ENCODE data around the gene GBGT1.

GBGT1 gene

DNA sequence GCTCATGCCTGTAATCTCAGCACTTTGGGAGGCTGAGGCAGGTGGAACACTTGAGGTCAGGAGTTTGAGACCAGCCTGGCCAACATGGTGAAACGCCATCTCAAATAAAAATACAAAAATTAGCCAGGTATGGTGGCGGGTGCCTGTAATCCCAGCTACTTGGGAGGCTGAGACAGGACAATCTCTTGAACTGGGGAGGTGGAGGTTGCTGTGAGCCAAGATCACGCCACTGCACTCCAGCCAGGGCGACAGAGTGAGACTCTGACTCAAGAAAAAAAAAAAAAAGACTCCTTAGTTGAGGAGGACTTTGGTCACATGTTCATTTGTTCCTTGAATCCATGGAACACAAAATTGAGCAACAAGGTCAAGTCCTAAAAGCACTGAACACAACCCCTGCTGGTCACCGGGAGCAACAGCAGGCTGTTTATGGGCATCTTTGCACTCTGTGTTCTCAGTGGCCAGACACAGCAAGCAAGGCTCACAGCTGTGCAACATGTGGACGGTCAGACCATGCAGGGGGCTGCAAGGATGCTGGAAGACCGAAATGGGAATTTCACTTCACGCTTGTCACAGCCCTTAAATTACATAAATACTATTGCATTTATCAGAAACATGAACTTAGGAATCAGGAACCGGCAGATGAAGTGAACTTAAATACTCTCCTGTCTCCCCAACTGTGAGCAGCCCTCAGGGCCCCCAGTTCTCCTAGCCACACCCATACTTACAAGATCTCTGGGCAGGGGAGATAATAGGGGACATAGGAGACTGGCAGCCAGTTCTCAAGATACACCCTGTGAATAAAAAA is 2.8 kb downstream of the GBGT1 start:
- DNase-seq = peak; percentile 97

- DNase-seq = no peak
Observed at GRCh38 chr9:133158695-133159094, 5.0 kb downstream of the GBGT1 start.

DNA sequence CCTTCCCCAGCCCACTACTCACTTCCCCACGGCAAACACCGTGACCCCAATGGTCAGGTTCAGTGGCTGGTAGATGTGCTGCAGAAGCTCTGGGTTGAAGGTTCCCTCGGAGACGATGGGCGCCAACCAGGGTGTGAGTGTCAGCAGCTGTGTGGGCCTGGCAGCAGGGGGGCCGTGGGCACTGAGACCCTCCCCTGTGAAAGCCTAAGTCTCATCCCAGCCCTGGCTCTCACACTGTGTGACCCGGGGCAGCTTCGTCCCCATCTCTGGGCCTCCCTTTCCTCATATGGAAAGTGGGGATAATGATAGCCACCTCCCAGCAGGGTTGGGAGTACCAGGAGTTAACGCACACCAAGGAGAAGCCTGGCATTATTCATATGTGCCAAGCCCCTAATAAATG is 8.6 kb downstream of the GBGT1 start:
- peak; percentile 3 for DNase-seq

DNA sequence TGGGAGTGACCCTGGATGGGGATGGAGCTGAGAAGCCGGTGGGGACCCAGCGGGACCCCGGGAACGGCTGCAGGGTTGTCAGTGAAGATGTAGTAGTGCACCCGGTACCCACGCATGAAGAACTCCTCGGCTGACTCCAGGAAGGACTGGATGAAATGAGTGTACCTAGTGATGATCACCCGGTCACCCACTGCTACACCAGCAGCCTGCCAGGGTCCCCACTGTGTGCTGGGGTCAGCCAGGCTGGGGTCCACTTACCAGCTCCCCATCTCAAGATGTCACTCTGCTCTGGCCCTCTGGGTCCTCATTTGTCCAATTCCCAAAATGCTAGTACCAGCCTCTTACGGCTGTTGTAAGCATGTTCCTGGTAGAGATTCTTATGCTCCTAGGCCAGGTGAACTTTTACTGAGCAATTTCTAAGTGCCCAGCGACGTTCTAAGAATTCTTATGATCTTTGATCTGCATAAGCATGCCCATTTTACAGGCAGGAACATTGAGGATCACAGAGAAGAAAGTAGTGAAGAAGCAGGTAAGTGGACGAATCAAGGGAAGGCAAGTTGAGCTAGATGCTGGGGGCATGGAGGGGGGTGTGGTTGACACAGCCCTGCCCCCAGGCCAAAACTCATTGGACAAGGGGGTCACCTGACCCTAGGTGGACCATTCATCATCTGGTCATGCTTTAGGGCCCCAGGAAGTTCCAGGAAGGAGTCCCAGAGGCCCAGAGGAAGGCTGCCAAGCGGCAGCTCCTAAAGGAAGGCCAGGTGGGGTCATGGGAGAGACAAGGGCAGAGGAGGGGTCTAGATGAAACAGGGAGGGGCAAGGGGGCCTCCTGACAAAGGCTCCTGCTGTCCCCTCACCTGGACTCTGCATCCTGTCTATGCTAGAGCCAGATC is 9.4 kb downstream of the GBGT1 start:
- peak; percentile 28 for DNase-seq

DNA sequence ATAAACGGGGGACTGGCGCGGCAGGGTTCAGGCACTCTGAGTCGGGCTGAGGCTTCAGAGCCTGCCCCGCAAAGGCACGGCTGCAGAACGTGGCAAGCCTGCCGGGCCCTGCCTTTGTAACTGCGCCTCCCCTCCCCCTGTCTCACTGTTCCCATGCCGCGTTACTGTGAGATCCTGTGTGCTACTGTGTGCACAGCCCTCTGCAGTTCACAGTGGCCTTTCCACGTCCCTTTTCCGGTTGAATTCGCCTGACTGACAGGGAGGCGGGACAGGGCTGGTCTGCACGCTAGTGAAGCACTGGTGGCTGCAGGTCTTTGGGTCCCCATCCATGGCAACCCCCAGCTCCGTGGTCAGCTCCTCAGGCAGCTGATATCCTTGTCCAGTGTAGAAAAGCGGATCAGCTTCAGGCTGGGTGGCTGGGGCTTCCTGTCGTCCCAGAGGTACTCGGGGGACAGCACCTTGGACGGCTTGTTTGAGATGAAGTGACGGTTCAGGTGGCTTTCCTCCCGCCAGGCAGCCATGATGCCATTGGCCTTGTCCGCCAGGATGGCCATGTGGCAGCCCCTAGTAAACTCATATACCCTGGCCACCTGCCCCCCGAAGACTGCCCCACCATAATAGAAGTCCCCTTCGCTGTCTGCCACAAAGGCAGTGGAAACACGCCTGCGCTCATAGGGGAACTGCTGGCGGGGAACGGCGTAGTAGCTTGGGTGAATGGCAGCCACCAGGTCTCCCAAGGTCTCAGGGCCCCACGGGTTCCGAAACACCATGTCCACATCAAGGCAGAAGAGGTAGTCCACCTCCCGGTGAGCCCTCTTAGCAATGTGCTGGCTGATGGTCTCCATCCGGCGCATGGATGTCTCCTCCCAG is 10.3 kb downstream of the GBGT1 start:
- peak; percentile 28 for DNase-seq

DNA sequence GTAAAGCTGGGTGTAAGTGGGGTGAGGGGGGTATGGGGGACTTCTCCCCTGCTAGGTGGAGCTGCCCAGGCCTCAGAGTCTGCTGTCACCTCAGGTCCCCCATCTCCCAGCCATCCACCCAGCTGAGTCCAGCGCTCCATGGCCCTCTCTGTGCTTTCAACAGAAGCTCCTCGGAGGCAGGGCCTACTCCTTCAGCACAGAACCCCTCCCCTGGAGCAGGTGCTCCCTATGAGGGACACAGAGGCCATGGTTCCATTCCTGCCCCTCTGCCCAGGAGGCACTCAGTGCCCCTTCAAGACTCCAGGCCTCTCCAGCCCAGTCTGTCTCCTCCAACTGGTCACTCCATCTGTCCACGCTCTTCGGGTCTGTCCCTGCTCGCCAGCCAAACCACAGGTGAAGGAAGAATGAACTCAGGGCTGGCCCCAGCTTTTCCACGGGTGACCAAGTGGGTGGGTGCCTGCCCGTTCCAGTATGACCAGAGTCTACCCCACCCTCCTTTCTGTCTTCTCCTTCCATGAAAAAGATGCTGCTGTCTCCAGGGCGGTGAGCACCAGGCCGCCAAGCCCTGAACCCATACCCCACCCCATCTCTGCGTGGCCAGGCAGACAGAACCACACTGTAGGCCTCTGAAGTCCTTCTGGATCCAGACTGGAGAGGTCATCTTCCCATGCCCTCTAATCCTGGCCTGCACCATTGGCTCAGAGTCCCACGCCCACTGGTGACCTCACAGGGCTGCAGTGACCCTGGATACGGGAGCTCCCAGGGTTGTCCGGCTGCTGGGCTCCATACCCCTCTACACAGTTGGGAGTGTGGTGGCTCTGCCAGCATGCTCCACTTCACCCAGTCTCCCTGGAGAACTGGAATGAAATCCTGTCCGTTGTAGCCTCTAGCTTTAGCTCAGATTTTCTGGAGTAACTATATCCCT is 11.9 kb downstream of the GBGT1 start:
- DNase-seq = peak; percentile 18

- no peak for DNase-seq
Observed at GRCh38 chr9:133151041-133151440, 12.7 kb downstream of the GBGT1 start.

- peak; percentile 96 for DNase-seq
Observed at GRCh38 chr9:133149130-133150015, 14.3 kb downstream of the GBGT1 start.

- peak; percentile 70 for DNase-seq
Observed at GRCh38 chr9:133148199-133149129, 15.2 kb downstream of the GBGT1 start.

- DNase-seq = peak; percentile 84
Observed at GRCh38 chr9:133147412-133148198, 16.1 kb downstream of the GBGT1 start.

DNA sequence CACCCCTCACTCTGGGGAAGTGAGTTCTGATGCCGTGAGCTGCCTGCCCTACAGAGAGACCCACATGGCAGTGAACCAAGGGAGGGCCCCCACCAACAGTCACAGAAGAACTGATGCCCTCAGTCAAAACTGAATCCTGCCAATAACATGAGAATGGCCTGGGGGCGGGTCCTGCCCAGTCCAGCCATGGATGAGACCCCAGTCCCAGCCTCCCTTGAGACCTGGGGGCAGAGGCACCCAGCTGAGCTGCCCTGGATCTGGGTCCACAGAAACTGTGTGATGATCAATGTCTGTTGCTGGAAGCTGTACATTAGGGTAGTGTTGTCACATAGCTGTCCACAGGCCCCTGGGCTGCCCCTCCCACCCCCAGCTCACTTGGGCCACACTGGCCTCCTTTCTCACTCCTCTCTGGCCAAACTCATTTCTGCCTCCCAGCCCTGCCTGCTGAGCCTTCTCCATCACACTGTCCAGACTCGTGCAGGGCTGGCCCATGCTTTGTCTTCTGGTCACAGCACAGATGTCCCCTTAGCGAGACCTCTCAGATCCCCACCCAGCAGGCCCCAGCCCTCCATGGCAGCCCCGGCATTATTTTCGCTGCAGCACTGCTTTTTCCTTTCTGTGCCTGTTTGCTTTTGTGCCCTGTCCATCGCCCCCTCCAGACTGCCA is 16.8 kb downstream of the GBGT1 start:
- no peak for DNase-seq

DNA sequence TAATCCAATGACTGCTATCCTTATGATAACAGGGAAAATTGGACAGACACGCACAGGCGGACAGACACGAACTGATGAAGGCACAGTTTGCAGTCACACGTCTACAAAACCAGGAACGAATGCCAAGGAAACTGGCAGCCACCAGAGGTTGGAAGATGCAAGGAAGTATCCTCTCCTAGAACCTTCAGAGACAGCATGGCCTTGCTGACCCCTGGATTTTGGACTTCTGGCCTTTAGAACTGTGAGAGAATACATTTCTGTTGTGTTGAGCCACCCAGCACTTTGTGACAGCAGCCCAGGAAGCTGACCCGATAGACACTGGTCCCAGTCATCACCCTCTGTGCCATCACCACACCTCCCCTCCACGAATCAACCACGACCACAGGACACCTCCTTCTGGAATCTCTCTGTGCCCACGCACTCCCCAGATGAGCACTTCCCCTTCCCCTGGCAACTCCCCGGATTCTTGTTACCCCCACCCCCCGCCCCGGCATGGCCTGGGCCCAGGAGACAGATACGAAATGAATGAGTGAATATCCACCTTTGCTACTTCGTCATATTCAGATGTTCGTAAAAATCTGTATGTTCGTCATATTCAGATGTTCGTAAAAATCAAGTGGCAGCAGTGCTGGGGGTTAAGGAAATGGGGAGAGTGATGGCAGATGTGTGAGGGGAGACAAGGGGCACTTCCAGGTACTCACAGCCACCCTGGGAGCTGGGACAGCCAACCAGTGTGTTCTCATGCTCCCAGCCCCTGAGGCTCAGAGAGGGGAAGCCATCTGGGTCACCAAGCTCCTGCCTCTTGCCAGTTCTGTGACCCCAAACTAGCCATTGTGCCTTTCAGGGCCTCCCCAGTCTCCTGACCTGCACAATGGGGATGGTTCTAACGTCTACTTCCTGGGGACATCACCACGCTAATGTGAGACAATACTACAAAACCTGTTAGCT is 18.5 kb downstream of the GBGT1 start:
- DNase-seq = no peak

- DNase-seq = peak; percentile 91
Observed at GRCh38 chr9:133144142-133144903, 19.4 kb downstream of the GBGT1 start.

DNA sequence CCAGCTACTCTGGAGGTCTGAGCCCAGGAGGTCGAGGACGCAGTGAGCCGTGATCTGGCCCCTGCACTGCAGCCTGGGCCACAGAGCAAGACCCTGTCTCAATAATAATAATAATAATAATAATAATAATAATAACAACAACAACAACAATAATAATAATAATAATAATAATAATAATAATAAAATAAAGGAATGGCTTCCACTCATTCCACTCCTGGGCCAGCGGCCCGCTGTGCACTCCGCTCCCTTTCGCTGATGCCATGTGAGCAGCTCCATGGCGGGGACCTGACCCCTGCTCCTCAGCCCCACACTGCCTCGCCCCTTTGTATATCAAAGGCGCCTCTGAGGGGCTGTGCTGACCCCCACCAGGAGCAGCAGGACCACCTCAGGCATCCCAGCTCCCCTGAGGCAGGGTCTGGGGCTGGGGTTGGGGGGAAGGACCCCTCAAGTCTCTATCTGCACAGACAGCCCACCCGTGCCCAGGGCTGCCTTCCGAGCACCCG is 20.0 kb downstream of the GBGT1 start:
- no peak for DNase-seq

- no peak for DNase-seq
Observed at GRCh38 chr9:133142684-133143622, 20.8 kb downstream of the GBGT1 start.
